Mammary epithelial cell (primary cell): ENCODE measurements around the gene SLC9B2.

Experiments
- EZH2 ChIP-seq: IDR thresholded peaks from 2 replicates; pipeline ENCODE4 v1.6.1; 2012; ENCODE audit warnings: low read length, inconsistent platforms, borderline replicate concordance
- TF ChIP-seq, protein P1 (sequence below), 2 donors: IDR thresholded peaks in 1 of 2; conservative IDR thresholded peaks in 1 of 2; 2 replicates each; pipeline ENCODE4 v1.5.1; 2011 to 2012; ENCODE audit warnings: inconsistent platforms in 2 of 2, low read length in 2 of 2, mild to moderate bottlenecking in 2 of 2, control low read depth in 1 of 2, low read depth in 1 of 2; ENCODE audit not compliant: insufficient read depth in 1 of 2; ENCODE audit errors: extremely low read depth in 1 of 2

GRCh38 chr4:103002551-103002950 lies 74.0 kb downstream of the SLC9B2 start:
- TF ChIP-seq EZH2 = no peak
- TF ChIP-seq, protein P1, sequence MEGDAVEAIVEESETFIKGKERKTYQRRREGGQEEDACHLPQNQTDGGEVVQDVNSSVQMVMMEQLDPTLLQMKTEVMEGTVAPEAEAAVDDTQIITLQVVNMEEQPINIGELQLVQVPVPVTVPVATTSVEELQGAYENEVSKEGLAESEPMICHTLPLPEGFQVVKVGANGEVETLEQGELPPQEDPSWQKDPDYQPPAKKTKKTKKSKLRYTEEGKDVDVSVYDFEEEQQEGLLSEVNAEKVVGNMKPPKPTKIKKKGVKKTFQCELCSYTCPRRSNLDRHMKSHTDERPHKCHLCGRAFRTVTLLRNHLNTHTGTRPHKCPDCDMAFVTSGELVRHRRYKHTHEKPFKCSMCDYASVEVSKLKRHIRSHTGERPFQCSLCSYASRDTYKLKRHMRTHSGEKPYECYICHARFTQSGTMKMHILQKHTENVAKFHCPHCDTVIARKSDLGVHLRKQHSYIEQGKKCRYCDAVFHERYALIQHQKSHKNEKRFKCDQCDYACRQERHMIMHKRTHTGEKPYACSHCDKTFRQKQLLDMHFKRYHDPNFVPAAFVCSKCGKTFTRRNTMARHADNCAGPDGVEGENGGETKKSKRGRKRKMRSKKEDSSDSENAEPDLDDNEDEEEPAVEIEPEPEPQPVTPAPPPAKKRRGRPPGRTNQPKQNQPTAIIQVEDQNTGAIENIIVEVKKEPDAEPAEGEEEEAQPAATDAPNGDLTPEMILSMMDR (conservative IDR thresholded peaks at IDR 0.05 in 1 of 2, IDR thresholded peaks at IDR 0.05 in 1 of 2; ENCODE audit: extremely low read depth in 1 of 2, insufficient read depth in 1 of 2, low read depth in 1 of 2, low read length in 2 of 2) = no peak
